ENCODE measurements around the gene NOP9.

Gene NOP9

GRCh38 chr14:24259282-24260025 is 40.2 kb upstream of the NOP9 start:
- TF ChIP-seq GATA2 (IDR thresholded peaks at IDR 0.05; ENCODE audit: low read depth, low read length) (no peak), GATA3 (IDR thresholded peaks at IDR 0.05; ENCODE audit: low read depth, low read length) (no peak)

- TF ChIP-seq GATA3 (IDR thresholded peaks at IDR 0.05; ENCODE audit: low read depth, low read length) = no peak
Observed at GRCh38 chr14:24260026-24260779, 39.4 kb upstream of the NOP9 start.

DNA sequence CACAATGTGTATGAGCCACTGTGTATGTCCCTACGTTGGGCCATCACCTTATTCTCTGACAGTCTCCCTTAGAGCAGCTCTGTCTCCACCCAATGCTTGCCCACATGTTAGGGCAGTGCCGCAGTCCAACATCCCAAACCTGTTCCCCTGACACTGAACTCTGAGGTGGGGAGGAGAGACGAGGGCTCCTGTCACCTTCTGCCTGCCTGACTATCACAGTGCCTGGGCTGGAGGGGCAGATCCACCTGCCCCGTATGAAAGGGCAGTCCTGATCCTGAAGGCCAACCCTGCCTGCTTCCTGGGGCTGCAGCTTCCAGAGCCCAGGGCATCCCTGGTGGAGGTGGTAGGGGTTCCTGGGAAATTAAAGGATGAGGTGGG is 38.9 kb upstream of the NOP9 start:
- TF ChIP-seq GATA3 (IDR thresholded peaks at IDR 0.05; ENCODE audit: low read depth, low read length) (no peak), GATA2 (IDR thresholded peaks at IDR 0.05; ENCODE audit: low read depth, low read length) (no peak)

- TF ChIP-seq GATA2 (IDR thresholded peaks at IDR 0.05; ENCODE audit: low read depth, low read length) (no peak), GATA3 (IDR thresholded peaks at IDR 0.05; ENCODE audit: low read depth, low read length) (no peak)
Observed at GRCh38 chr14:24261256-24261968, 38.2 kb upstream of the NOP9 start.

GRCh38 chr14:24261969-24262327 is 37.7 kb upstream of the NOP9 start:
- TF ChIP-seq GATA2 (IDR thresholded peaks at IDR 0.05; ENCODE audit: low read depth, low read length) (no peak), GATA3 (IDR thresholded peaks at IDR 0.05; ENCODE audit: low read depth, low read length) (no peak)

- TF ChIP-seq GATA3 (IDR thresholded peaks at IDR 0.05; ENCODE audit: low read depth, low read length) (no peak), GATA2 (IDR thresholded peaks at IDR 0.05; ENCODE audit: low read depth, low read length) (no peak)
Observed at GRCh38 chr14:24262821-24263733, 36.6 kb upstream of the NOP9 start, which contains the start of gene TGM1. Gene TGM1 (minus strand): TSS chr14:24263177. CDS start chr14:24262352, 825 bp downstream.

- no peak for TF ChIP-seq GATA2 (IDR thresholded peaks at IDR 0.05; ENCODE audit: low read depth, low read length)
- TF ChIP-seq GATA3 (IDR thresholded peaks at IDR 0.05; ENCODE audit: low read depth, low read length) = no peak
Observed at GRCh38 chr14:24263848-24264247, 35.8 kb upstream of the NOP9 start.

DNA sequence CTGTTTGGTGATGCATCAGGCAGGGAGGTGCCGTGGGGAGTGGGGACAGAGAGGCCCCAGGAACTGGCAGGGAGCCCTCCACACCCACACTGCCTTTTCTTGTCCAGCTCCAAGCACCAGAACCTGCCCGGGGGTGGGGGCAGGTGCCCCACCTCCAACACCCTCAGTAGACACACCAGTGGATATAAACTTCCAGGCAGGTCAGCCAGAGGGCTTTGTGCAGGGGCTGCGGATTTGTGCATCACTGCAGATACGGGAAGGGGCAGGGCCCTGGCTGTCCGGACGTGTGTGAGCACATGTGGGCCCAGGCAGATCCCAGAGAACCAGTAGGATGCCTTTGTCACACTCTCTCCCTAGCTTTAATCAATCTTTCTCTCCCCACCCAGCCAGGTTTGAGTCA is 35.4 kb upstream of the NOP9 start:
- TF ChIP-seq GATA3 (IDR thresholded peaks at IDR 0.05; ENCODE audit: low read depth, low read length) (no peak), GATA2 (IDR thresholded peaks at IDR 0.05; ENCODE audit: low read depth, low read length) (no peak)

DNA sequence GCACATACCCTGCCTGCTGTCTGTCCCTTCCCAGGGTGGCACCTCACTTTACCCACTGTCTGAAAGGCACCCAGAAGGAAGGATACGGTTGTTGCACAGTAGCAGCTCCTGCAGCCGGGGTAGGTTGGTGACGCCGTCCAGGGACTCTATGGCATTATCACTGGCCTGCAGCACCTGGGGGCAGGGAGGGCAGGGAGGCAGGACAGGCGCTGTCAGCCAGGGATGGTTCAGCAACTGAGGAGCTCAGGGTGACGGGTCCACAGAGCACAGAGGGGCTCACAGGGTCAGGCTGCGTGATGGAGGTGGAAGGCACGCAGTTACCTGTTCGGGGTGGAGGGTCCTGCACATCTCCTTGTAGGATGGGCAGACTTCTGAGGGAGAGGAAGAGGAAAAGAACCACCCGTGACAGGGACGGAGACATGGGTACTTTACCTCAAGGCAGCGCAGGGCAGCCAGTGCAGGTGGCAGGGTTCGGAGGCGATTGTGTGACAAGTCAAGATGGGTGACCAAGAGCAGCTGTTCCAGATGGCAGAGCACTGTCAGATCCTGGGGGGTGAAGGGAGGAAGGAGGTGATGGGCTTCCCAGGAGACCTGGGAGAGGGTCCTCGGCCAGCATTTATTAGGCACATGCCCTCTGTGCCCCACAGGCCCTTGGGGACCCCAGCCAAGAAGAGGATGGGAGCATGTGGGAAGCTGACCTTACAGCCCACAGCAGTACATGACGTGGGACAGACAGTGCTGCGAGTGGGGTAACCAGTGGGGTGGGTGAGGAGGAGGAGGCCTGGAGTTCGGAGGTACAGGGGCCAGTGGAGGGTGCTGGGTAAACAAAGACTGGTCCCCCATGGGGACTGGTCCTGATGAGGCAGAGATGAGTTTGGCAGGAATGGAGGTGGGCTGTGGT is 33.1 kb upstream of the NOP9 start:
- TF ChIP-seq GATA2 (IDR thresholded peaks at IDR 0.05; ENCODE audit: low read depth, low read length) (no peak), GATA3 (IDR thresholded peaks at IDR 0.05; ENCODE audit: low read depth, low read length) (no peak)

DNA sequence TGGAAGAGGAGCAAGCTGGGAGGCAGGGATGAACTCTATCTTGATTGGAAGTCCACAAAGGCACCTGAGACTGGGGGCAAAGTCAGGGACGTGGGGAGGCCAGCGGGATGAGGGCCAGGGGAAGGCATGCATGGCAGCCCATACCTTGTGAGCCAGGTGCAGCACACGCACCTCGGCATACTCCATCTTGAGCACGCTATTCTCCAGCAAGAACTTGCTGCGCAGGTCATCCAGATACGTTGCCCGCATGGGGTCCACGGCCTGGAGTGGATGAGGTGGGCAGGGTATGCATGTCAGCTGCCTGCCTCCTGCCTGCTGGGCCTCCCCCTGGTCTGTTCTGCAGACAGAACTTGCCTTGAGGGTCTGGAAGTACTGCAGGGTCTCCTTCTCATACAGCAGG is 32.1 kb upstream of the NOP9 start:
- no peak for TF ChIP-seq GATA3 (IDR thresholded peaks at IDR 0.05; ENCODE audit: low read depth, low read length)
- no peak for TF ChIP-seq GATA2 (IDR thresholded peaks at IDR 0.05; ENCODE audit: low read depth, low read length)

DNA sequence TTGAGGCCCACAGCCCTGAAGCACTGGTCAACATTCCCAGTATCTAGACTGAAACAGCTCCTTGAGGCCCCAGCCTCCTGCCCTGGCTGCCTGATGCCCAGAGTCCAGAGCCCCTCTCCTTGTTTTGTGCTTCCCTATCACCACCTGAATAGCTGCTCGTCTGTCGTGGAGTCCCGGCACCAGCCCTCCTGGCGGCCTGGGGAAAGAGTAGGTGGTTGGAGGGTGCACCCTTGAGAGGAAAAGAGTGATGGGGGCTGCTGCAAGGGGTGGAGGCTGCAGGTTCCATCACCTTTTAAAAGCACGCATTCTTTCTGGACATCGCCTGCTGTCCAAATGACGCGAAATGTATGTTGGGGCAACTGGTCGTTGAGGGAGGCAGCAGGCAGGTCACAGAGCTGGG is 31.4 kb upstream of the NOP9 start:
- TF ChIP-seq GATA2 (IDR thresholded peaks at IDR 0.05; ENCODE audit: low read depth, low read length) (no peak), GATA3 (IDR thresholded peaks at IDR 0.05; ENCODE audit: low read depth, low read length) (no peak)

GRCh38 chr14:24269368-24269767 is 30.3 kb upstream of the NOP9 start:
- no peak for TF ChIP-seq GATA3 (IDR thresholded peaks at IDR 0.05; ENCODE audit: low read depth, low read length)
- no peak for TF ChIP-seq GATA2 (IDR thresholded peaks at IDR 0.05; ENCODE audit: low read depth, low read length)
